Activated T-helper 1 cell treated with Interleukin-2 at 50 U/mL for 16 hours (primary cell): ENCODE results near the gene CARS2.
A peak's percentile ranks its signal among the peaks of the same experiment; 100 is the strongest.
"Not testable (repeated sequence)": the region's sequence is repeated elsewhere in the genome, so short reads cannot be mapped to it uniquely, and the experiment has no call there.

ENCODE experiments used
- DNase-seq: peaks from one replicate; pipeline ENCODE4 v3.0.0-alpha.2; 2020; ENCODE audit warnings: low read depth

The CARS2 gene, protein sequence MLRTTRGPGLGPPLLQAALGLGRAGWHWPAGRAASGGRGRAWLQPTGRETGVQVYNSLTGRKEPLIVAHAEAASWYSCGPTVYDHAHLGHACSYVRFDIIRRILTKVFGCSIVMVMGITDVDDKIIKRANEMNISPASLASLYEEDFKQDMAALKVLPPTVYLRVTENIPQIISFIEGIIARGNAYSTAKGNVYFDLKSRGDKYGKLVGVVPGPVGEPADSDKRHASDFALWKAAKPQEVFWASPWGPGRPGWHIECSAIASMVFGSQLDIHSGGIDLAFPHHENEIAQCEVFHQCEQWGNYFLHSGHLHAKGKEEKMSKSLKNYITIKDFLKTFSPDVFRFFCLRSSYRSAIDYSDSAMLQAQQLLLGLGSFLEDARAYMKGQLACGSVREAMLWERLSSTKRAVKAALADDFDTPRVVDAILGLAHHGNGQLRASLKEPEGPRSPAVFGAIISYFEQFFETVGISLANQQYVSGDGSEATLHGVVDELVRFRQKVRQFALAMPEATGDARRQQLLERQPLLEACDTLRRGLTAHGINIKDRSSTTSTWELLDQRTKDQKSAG

DNA sequence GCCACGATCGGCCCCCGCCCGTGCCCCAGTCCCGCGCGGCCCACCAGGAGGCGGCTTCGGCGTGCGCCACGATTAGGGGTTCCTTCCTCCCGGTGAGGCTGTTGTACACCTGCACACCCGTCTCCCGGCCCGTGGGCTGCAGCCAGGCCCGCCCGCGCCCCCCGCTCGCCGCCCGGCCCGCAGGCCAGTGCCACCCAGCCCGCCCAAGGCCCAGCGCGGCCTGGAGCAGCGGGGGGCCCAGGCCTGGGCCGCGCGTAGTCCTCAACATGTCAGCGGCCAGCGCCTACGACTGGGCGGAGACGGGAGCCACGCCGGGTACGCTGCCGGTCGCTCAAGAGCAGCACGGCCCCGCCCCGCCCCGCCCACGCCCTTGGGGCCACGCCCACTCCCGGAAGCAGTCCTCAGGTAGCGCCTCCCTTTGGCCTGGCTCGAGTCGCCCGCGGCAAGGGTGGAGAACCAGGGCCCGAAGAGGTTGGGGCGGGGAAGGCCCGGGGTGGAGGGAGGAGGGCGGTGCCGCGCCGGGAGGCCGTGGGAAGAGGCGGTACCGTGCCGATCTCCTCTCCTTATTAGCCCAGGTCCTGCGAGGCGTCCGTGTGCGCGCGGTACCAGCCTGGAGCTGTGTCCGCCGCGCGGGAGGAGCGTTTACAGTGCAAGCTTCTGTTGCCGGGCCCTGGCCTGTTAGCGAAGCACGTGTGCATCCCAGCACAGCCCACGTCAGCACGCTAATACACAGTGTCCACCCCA is at the start of gene CARS2:
Gene CARS2 (minus strand): TSS at position 291 of the 744 bp plus-strand sequence. CDS start 23 bp downstream, at position 268.
- DNase-seq: peak; percentile 89

DNA sequence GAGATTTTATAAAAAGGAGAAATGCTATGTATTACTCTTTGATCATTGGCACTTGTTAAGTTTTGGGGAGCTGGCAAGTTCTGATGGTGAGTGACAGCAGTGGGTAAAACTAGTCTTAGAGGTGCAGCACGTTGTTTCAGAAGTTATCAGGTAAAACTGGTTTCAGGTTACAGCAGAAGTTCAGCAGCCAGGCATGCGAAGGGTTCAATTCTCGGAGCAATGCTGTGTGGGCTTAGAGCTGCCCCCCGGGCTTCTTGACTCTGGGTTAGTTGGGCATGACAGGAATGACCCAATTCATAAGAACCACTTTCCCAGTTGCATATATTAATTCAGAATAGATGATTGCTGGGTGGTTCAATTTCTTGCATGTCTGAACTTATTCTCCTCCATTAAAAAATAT is 42.4 kb upstream of the CARS2 start:
- DNase-seq: no peak

DNA sequence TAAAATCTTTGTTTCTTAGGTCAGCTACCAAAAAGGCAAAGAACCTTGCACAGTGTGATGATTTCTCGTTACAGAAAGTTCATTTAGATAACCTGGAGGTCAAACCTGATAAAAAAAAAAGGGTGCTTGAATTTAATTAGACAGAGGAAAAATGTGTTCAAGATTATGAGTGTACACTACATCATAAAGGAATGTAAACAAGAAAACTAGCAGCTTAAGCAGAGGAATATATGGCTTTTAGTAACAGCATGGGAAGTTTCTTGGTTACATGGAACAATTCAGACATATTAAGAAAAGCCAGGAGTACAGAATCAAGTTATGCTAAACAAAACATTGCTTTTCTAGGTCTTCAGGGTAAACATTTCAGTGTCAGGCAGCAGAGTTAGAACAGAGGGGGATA is 40.5 kb upstream of the CARS2 start:
- DNase-seq: no peak

DNA sequence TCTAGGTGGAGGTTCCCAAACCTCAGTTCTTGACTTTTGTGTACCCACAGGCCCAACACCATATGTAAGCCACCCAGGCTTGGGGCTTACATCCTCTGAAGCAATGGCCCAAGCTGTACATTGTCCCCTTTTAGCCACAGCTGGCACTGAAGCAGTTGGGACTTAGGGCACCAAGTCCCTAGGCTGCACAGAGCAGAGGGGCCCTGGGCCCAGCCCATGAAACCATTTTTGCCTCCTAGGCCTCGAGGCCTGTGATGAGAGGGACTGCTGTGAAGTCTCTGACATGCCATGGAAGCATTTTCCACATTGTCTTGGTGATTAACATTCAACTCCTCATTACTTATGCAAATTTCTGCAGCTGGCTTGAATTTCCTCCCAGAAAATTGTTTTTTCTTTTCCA is 37.8 kb upstream of the CARS2 start:
- DNase-seq: no peak

DNA sequence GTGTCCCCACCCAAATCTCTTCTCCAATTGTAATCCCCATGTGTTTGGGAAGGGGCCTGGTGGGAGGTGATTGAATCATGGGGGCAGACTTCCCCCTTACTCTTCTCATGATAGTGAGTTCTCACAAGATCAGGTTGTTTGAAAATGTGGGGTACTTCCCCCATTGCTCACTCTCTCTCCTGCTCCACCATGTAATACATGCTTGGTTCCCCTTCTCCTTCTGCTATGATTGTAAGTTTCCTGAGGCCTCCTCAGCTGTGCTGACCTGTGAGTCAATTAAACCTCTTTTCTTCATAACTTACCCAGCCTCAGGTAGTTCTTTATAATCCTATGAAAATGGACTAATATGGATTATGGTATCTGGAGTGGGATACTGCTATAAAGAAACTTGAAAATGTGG is 31.6 kb upstream of the CARS2 start:
- DNase-seq: no peak

DNA sequence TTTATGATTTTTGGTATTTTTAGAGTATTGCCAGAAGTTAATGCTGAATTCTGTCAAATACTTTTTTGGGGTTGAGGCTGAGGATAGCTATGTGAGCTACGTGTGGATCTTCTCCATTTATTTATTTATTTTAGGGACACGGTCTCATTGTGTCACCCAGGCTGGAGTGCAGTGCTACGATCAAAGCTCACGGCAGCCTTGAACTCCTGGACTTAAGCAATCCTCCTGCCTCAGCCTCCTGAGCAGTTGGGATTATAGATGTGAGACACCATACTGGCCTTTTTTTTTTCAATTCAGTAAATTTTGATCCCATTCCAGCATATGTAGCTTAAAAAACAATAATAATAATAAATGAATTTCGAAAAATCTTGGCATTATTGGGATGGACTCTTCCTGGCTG is 28.6 kb upstream of the CARS2 start:
- DNase-seq: no peak

DNA sequence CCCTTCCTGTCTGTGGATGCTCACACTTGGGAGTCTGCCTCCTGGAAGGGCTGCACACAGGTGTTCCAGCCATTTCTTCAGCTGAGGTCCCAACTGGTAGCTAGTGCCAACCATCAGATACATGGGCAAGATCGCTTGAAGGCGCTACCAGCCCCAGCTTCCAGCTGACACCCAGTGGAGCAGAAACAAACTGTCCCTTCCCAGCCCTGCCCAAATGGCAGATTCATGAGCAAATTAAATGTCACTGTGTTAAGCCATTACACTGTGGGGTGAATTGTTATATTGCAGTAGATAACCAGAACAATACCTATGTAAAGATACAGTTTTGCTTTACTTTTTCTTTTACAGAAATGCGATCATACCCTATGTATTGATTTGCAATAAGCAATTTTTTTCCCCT is 25.2 kb upstream of the CARS2 start:
- no peak for DNase-seq

DNA sequence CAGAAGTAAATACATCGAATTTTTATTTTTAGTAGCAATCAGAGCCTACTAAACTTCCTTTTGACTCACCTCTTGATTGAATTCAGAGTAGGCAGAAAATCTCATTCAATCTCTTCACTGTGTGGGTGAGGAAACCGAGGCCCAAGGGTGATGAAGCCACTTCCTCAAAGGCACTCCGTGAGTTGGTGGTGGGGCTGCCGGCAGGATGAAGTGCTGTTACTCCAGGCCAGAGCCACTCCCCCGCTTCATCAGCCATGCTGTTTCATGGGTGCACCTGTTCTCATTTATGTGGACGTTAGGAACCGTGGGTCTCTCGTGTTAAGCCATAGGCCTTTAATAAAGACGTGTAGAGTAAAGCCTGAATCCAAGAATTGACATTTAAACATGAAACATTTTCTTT is 20.8 kb upstream of the CARS2 start:
- peak; percentile 32 for DNase-seq

DNA sequence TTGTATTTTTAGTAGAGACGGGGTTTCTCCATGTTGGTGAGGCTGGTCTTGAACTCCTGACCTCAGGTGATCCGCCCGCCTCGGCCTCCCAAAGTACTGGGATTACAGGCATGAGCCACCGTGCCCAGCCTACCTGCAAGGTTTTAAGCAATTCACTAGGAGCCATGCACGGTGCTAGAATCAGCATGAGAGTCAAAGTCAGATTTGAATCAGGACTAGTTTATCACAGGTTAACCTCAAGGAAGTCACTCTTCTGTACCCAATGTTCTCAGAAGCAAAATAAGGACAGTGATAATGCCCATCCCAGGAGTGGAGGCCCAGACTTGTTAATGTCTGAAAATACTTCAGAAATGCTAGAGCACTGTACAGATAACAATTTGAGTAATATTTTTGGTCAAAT is 20.2 kb upstream of the CARS2 start:
- not testable (repeated sequence) for DNase-seq

DNA sequence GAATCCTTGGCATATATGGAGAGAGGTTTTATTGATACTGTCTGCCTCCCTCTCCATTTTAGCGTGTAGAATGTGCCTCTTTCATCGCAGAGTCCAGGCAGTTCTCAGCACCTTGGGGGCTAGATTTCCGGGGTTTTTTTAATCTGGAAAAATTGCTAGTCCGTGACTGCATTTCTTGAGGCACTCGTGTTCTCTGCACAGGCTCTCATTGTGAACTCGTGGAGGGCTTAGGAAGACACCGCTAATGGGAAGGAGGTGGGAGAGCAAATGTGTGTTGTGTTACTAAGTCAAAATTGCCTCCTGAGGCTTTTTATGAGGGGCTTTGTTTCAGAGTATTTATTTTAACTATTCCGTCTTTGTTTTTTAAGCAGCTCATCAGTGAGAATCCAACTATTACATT is 17.7 kb upstream of the CARS2 start:
- no peak for DNase-seq

DNA sequence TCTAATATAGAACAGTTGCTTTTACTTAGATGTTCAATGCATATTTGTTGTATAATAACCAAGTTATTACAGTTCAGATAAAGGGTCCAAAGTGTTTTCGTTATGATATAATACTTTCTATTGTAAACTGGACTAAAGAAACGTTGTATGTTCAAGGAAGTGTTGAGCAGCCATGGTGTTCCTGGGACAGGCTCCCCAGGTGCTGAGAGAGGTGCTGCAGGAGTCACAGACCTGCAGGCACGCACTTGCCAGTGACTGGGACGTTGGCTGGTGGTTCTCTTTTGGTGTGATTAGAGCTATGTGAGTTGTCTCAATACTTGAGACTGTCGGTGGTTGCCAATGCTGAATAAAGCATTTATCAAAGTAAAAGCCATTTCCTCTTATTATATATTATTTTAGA is 17.1 kb upstream of the CARS2 start:
- DNase-seq: no peak

DNA sequence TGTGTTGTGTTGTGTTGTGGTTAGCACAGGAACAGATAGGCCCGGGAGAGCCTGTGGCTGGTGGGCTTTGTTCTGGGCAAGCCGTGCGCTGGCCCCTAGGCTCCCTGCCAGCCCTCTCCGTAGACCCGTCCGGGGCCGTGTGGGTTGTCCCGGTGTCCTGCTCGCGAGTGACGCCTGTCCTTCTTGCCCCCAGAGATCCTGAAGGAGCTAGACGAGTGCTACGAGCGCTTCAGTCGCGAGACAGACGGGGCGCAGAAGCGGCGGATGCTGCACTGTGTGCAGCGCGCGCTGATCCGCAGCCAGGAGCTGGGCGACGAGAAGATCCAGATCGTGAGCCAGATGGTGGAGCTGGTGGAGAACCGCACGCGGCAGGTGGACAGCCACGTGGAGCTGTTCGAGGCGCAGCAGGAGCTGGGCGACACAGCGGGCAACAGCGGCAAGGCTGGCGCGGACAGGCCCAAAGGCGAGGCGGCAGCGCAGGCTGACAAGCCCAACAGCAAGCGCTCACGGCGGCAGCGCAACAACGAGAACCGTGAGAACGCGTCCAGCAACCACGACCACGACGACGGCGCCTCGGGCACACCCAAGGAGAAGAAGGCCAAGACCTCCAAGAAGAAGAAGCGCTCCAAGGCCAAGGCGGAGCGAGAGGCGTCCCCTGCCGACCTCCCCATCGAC is 13.3 kb upstream of the CARS2 start:
- no peak for DNase-seq

DNA sequence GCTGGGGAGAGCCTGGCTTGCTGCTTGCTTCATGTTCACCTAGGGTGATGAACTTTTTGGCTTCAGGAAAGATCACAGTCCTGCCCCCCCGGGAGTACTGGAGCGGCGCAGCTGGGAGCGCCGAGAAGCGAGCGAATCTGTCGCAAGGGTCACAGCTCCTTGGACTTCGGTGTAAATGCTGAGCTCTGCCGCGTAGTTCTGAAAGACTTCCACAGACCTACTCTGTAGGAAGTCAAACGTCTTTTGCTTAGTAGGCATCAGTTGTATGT is 10.3 kb upstream of the CARS2 start:
- DNase-seq: no peak

DNA sequence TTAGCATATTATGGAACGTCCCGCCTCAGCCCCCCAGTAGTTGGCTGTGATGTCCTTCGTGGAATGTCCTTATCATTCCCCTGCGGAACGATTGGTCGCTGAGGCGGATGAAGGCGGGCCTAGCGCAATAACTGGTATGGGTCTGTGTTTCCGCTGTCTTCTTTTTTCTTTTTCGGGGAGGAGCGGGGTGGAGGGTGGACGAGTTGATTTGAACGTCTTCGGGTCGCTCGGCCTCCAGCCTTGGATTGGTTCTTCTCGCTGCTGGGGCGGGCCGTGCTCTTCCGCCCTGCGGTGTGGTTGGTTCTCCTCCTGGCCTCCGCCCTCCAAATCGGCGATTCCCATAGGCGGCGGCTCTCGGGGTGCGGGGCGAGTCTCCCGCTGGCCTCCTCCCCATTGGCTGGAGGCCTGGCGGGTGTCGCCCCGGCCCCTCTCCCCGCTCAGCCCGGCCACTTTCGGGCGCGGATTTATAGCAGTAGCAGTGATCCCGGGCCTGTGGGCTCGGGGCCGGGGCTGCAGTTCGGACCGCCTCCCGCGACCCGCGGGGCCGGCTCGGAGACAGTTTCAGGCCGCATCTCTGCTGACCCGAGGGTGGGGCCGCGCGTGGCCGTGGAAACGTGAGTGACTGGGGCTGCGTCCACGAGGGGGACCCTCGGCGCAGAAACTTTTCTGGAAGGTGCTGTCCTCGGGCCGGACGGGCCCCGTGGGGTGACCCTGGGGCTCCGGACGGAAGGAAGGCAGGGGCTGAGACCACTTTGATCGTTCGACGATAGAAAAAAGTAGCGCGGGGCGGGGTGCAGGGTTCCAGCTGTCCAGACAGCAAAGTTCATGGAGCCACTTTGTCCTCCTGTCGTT is 9.7 kb upstream of the CARS2 start:
- peak; percentile 94 for DNase-seq

DNA sequence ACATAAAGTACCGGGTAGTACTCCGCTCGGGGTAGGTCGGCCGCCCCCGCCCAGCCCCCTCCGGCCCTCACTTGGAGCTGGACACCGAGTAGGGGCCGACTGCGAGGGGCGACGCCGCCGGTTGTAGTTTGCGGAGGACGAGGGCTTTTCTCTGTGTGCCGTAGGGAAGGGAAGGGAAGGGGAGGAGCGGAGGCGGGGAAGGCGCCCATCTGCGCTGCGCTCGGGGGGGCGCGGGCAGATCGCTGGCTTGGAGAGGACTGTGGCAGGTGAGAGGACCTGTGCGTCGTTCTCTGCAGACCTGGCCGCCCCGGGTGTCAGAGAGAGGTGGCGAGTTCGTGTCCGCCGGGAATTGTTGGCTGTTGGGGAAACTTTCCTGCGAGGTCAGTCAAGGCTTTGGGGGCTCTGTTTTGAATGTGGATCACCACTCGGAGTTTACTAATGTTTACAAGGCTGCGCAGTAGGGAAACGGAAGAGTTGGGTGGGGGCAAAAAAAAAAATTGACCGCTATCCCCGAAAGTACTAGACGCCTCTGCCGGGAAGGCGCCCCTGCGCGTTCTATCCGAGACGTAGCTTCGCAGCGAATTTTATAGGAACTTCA is 9.0 kb upstream of the CARS2 start:
- DNase-seq: peak; percentile 22

DNA sequence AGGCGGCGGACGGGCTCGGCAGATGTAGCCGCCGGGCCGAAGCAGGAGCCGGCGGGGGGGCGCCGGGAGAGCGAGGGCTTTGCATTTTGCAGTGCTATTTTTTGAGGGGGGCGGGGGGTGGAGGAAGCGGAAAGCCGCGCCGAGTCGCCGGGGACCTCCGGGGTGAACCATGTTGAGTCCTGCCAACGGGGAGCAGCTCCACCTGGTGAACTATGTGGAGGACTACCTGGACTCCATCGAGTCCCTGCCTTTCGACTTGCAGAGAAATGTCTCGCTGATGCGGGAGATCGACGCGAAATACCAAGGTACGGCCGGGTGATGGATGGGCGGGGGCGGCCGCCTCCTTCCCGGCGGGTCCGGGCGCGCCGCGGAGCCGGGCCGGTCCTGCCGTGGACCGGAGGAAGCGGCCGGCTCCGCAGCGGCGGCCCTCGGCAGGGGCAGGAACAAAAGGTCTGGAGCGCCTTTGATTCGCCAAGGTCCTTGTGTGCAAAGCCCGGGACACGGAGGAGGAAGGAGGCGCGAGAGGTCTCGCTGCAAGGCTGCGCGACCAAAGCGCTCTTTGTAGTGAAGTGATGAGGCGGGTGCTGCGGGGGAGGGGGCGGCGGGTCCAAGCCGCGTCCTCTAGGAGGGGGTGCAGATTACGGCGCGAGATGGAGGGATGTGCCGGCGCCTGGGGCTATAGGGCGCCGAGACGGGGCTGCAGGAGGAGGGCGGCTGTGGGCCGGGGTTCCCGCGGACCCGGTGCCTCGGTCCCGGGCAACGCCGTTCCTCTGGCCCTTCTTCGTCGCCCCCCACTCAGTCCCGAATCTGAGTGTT is 8.3 kb upstream of the CARS2 start:
- DNase-seq: peak; percentile 63

DNA sequence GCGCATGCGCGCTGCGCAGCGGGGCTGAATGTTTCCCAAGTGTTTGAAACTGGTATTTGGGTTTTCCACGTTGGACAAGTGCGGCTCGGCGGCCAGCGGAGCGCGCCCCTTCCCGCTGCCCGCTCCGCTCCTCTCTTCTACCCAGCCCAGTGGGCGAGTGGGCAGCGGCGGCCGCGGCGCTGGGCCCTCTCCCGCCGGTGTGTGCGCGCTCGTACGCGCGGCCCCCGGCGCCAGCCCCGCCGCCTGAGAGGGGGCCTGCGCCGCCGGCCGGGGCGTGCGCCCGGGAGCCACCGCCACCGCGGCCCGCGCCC is 7.7 kb upstream of the CARS2 start, which contains the start of gene ING1:
Gene ING1 (plus strand): TSS at position 59 of the 311 bp plus-strand sequence. CDS start 450 bp downstream, outside the sequence.
- no peak for DNase-seq

DNA sequence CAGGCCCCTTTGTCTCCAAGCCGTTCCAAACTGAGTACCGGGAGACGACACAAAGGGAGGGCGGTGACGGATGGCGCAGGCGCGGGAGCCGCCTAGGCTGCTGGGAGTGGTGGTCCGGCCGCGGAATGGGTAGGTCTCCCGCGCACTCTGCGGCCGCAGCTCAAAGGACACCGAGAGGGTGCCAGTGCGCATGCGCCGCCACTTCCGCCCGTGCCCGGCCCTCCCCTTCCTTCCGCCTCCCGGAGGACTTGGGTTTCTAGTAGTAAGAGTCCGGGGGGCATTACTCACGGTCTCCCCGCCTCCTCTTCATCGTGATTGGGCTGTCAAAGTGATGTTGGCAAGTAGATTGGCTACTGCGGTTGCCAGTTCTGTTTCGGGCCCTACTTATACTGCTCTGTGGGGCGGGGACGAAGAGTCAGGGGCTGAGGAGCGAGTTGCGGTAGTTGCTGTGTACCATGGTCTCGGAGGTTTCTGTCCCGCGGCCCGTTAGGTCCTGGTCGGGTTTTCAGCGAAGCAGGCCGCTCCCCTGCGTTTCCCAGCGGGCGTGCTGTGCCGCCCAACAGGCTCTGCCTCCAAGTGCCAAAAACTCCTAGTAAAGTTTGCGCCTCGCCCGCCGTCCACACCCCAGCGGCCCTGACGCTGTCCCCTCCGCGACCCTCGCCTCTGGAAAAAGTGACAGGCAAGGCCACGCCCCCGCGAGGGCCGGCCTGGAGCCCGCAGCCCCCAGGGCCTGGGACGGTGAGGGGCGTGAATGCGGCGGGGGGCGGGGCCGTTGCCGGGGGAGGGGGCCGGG is 7.1 kb upstream of the CARS2 start:
- DNase-seq: peak; percentile 99

DNA sequence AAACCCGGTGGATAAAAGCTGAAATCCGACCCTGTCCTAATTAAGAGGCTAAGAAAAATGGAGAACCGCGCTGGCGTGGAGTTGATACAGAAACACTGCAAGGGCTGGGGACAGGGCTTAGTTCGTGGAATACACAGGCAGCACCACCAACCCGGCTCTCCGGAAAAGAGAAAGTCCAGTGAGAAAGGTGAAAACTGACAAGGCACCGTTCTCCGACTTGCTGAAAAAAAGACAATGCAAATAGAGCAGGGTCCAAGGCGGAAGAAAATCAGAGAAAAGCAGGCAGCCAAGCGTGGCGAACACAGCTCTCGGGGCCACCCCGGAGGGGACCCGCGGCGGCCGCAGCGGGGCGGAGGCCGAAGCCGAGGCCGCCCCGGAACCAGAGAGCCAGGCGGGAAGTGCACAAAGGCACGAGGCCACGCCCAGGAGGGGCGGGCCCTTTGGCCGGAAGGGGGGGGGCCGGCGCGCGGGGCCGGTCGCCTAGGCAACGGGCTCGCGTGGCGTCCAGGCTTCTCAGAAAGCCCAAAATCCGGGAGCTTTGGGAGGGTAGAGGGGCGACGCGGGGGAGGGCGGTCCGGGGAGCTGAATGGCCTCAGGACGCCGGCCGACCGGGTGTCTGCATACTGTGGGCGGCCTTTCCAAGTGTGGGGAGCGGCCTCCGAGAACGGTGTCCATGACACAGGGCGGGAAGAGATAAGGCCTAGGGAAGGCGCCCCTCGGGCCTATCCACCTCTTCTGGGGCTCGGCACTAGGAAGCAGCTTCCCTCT is 6.3 kb upstream of the CARS2 start:
- peak; percentile 90 for DNase-seq
